Measurements from ENCODE around the gene CASP7. TPM values are rescaled to one million over a fixed set of nuclear protein-coding genes. Genes with fewer than 3 reads are reported as not detected.

The CASP7 gene
- total and polyA plus RNA-seq, 10 of the 15 experiments (the other 5 are each of a cell fraction or from before 2014, with no cell fraction given) = 23.7 to 34.4 (median 28.7) TPM

GRCh38 chr10:113745374-113745773, 65.7 kb downstream of the CASP7 start (continued):
- TF ChIP-seq NFYA (IDR thresholded peaks at IDR 0.05; ENCODE audit: borderline replicate concordance, low read depth, low read length) (no peak), ZNF217 (IDR thresholded peaks at IDR 0.05) (no peak)

GRCh38 chr10:113746217-113746957, 66.7 kb downstream of the CASP7 start:
- POLR2A ChIA-PET = no interaction called here
- H3K36me3 ChIP-seq (ENCODE audit: control insufficient read depth in 2 of 2, insufficient read depth in 2 of 2, low read length in 1 of 2) = no peaks in the 10 kb centered on the region
- SMC1A ChIA-PET (ENCODE audit: uncharacterized antibody, unreplicated experiment) = no interaction called here
- DNase-seq (ENCODE audit: low read depth, low spot score) (no peak), FAIRE-seq (no peak), ATAC-seq (no peak)
- H4K20me1 ChIP-seq (ENCODE audit: control insufficient read depth, insufficient read depth) = no peaks in the 10 kb centered on the region
- TF ChIP-seq POLR2AphosphoS5 (IDR thresholded peaks at IDR 0.05; ENCODE audit: low read length) = no peak
- no peak for TF ChIP-seq ATF2 (IDR thresholded peaks at IDR 0.05; ENCODE audit: low read length)
- TF ChIP-seq CHD4 (IDR thresholded peaks at IDR 0.05) = no peak
- no peaks in the 10 kb centered on the region for H3K4me1 ChIP-seq (ENCODE audit: control insufficient read depth, insufficient read depth, low read length)
- H3K4me3 ChIP-seq = no peak overlapping the region
- no peak overlapping the region for H2AFZ ChIP-seq (ENCODE audit: control insufficient read depth, low read depth, low read length)
- 19% methylated on average over 3 of the region's 3 CpGs for WGBS (ENCODE audit: insufficient coverage, insufficient replicate concordance, low lambda C conversion rate, missing lambda C conversion rate)
- H3K27me3 ChIP-seq (replicated peaks in 1 of 2; ENCODE audit: control insufficient read depth in 2 of 2, insufficient read depth in 2 of 2, low read length in 1 of 2) = no peaks in the 10 kb centered on the region
- no peaks in the 10 kb centered on the region for H3K79me2 ChIP-seq (ENCODE audit: control insufficient read depth, insufficient read depth, low read length)
- in situ Hi-C loops (cut with MboI) = no loop called here
- no TSS peak for BruUV-seq (replicated peaks)
- H3K27ac ChIP-seq (ENCODE audit: control insufficient read depth, insufficient read depth) = no peak overlapping the region
- intact Hi-C loops (cut with micrococcal nuclease; ENCODE audit: unreplicated experiment) = no loop called here
- RAD21 ChIA-PET (ENCODE audit: unreplicated experiment) = no interaction called here
- H3K9me3 ChIP-seq (replicated peaks; ENCODE audit: control insufficient read depth, insufficient read depth, low read length) = no peaks in the 10 kb centered on the region
- H3K4me2 ChIP-seq (ENCODE audit: control insufficient read depth, insufficient read depth) = no peak overlapping the region
- CTCF ChIA-PET = no interaction called here
- no peak overlapping the region for H3K9ac ChIP-seq (ENCODE audit: control insufficient read depth, insufficient read depth, low read length)
